ENCODE data around the gene CD1D.
"Not testable (repeated sequence)": the region's sequence is repeated elsewhere in the genome, so short reads cannot be mapped to it uniquely, and the experiment has no call there.

Gene CD1D

GRCh38 chr1:158169105-158169504, 11.6 kb upstream of the CD1D start:
- Histone ChIP-seq H3K4me3 (no peak overlapping the region), H3K27ac (no peak overlapping the region)

GRCh38 chr1:158175915-158176314, 4.8 kb upstream of the CD1D start:
- not testable (repeated sequence) for H3K4me3 ChIP-seq, H3K27ac ChIP-seq

- Histone ChIP-seq H3K27ac (no peak overlapping the region), H3K4me3 (no peak overlapping the region)
Measured at GRCh38 chr1:158176399-158176798, 4.3 kb upstream of the CD1D start.

GRCh38 chr1:158176849-158177699, 3.6 kb upstream of the CD1D start:
- not testable (repeated sequence) for H3K27ac ChIP-seq
- peak overlapping the region; percentile 11 to 40 (median 24) for H3K4me3 ChIP-seq

GRCh38 chr1:158177700-158178450, 2.8 kb upstream of the CD1D start:
- peak overlapping the region; percentile 11 to 40 (median 24) for H3K4me3 ChIP-seq
- no peak overlapping the region for H3K27ac ChIP-seq

- Histone ChIP-seq H3K27ac (no peak overlapping the region), H3K4me3 (no peak overlapping the region)
Measured at GRCh38 chr1:158179301-158180041, 1.2 kb upstream of the CD1D start.

- Histone ChIP-seq H3K4me3 (peak overlapping the region in 6 of 7 experiments; percentile 28 to 47 (median 40)), H3K27ac (peak overlapping the region in 2 of 21 experiments; percentile 46 to 67)
Measured at GRCh38 chr1:158181577-158181922, 855 bp downstream of the CD1D start.

- H3K4me3 ChIP-seq, result no peak overlapping the region
- H3K27ac ChIP-seq, result no peak overlapping the region
Measured at GRCh38 chr1:158185770-158186169, 5.1 kb downstream of the CD1D start.

GRCh38 chr1:158186180-158186579, 5.5 kb downstream of the CD1D start:
- Histone ChIP-seq H3K4me3 (no peak overlapping the region), H3K27ac (no peak overlapping the region)

- Histone ChIP-seq H3K4me3 (no peak overlapping the region), H3K27ac (no peak overlapping the region)
Measured at GRCh38 chr1:158188611-158189010, 7.9 kb downstream of the CD1D start.

GRCh38 chr1:158189624-158190023, 8.9 kb downstream of the CD1D start:
- no peak overlapping the region for H3K4me3 ChIP-seq
- H3K27ac ChIP-seq, result no peak overlapping the region

GRCh38 chr1:158191299-158191698, 10.6 kb downstream of the CD1D start:
- no peak overlapping the region for H3K4me3 ChIP-seq
- no peak overlapping the region for H3K27ac ChIP-seq

- Histone ChIP-seq H3K27ac (no peak overlapping the region), H3K4me3 (no peak overlapping the region)
Measured at GRCh38 chr1:158196461-158196860, 15.8 kb downstream of the CD1D start.

GRCh38 chr1:158199849-158200248, 19.2 kb downstream of the CD1D start:
- no peak overlapping the region for H3K4me3 ChIP-seq
- H3K27ac ChIP-seq, result no peak overlapping the region

GRCh38 chr1:158200527-158200926, 19.8 kb downstream of the CD1D start:
- Histone ChIP-seq H3K4me3 (no peak overlapping the region), H3K27ac (no peak overlapping the region)

GRCh38 chr1:158203693-158204457, 23.2 kb downstream of the CD1D start:
- Histone ChIP-seq H3K27ac (no peak overlapping the region), H3K4me3 (no peak overlapping the region)

- Histone ChIP-seq H3K4me3 (no peak overlapping the region), H3K27ac (no peak overlapping the region)
Measured at GRCh38 chr1:158204458-158204827, 23.7 kb downstream of the CD1D start.

GRCh38 chr1:158208586-158209116, 28.0 kb downstream of the CD1D start:
- no peak overlapping the region for H3K27ac ChIP-seq
- H3K4me3 ChIP-seq, result no peak overlapping the region

GRCh38 chr1:158212320-158212719, 31.6 kb downstream of the CD1D start:
- Histone ChIP-seq H3K4me3 (no peak overlapping the region), H3K27ac (no peak overlapping the region)

- H3K27ac ChIP-seq, H3K4me3 ChIP-seq: not testable (repeated sequence)
Measured at GRCh38 chr1:158223445-158223844, 42.8 kb downstream of the CD1D start.
